Loucy (cell line): Measurements from ENCODE around the gene CYP21A2.
"Not testable (repeated sequence)": the region's sequence is repeated elsewhere in the genome, so short reads cannot be mapped to it uniquely, and the experiment has no call there.

ENCODE experiments used
- CTCF ChIP-seq: fragments of 200-600 bp; sonication (generic); conservative IDR thresholded peaks from 2 replicates; pipeline ENCODE4 v1.5.1; 2014; ENCODE audit warnings: mild to moderate bottlenecking, antibody characterized with exemption, low read length
- EZH2phosphoT487 ChIP-seq: fragments of 200-600 bp; IDR thresholded peaks from 2 replicates; pipeline ENCODE4 v1.6.1; 2018; ENCODE audit warnings: antibody characterized with exemption, mild to moderate bottlenecking, moderate library complexity, borderline replicate concordance

GRCh38 chr6:32037136-32037535, 1.1 kb upstream of the CYP21A2 start:
- not testable (repeated sequence) for TF ChIP-seq EZH2phosphoT487, CTCF
